Measurements from ENCODE around the gene NOS1. TPM values are rescaled to one million over a fixed set of nuclear protein-coding genes. Genes with fewer than 3 reads are reported as not detected.

The NOS1 gene
- polyA plus RNA-seq, 1 donor from 2014 or later, result not detected

- Histone ChIP-seq H2AFZ (ENCODE audit: low read depth, low read length) (no peak overlapping the region), H3F3A (ENCODE audit: insufficient read depth, low read length, poor library complexity, severe bottlenecking) (no peaks in the 10 kb centered on the region), H3K9me2 (ENCODE audit: insufficient read depth, low read length) (no peaks in the 10 kb centered on the region), H3K4me2 (ENCODE audit: low read length) (no peak overlapping the region), H3K27ac (ENCODE audit: low read length) (no peak overlapping the region), H3K36me3 (ENCODE audit: insufficient read depth, low read length) (peaks cover 13% of the 10 kb centered on the region), H3K4me3 (ENCODE audit: low read length) (no peak overlapping the region), H3K9me3 (ENCODE audit: low read length) (no peaks in the 10 kb centered on the region), H3K27me3 (ENCODE audit: insufficient read depth, low read depth, low read length) (no peaks in the 10 kb centered on the region), H3K9ac (ENCODE audit: low read length) (no peak overlapping the region), H3K79me2 (replicated peaks; ENCODE audit: insufficient read depth, low read length) (peaks cover 7% of the 10 kb centered on the region), H4K20me1 (ENCODE audit: insufficient read depth) (no peaks in the 10 kb centered on the region)
- no peak for TF ChIP-seq SMC3 (conservative IDR thresholded peaks at IDR 0.05; ENCODE audit: poor library complexity)
- TF ChIP-seq EP300 (conservative IDR thresholded peaks at IDR 0.05; ENCODE audit: poor library complexity, severe bottlenecking), result no peak
- no peak for TF ChIP-seq RAD21 (conservative IDR thresholded peaks at IDR 0.05)
- no peak for TF ChIP-seq REST (IDR thresholded peaks at IDR 0.05; ENCODE audit: borderline replicate concordance)
- no peak for TF ChIP-seq EZH2 (IDR thresholded peaks at IDR 0.05; ENCODE audit: borderline replicate concordance, insufficient read depth, low read length, poor library complexity, severe bottlenecking)
- no peak for TF ChIP-seq TAF1 (IDR thresholded peaks at IDR 0.05; ENCODE audit: low read depth)
- no peak for TF ChIP-seq POLR2AphosphoS5 (IDR thresholded peaks at IDR 0.05)
- no peak for TF ChIP-seq CTCF (IDR thresholded peaks at IDR 0.05; ENCODE audit: poor library complexity, severe bottlenecking)
- no peak for TF ChIP-seq MXI1 (conservative IDR thresholded peaks at IDR 0.05; ENCODE audit: poor library complexity, severe bottlenecking)
Observed at GRCh38 chr12:117171499-117172162, 189.8 kb downstream of the NOS1 start.

- no peak overlapping the region for H3K4me2 ChIP-seq (ENCODE audit: low read length)
- H3K36me3 ChIP-seq (ENCODE audit: insufficient read depth, low read length), result peaks cover 21% of the 10 kb centered on the region
- H3K9ac ChIP-seq (ENCODE audit: low read length), result no peak overlapping the region
- no peak overlapping the region for H3K27ac ChIP-seq (ENCODE audit: low read length)
- no peaks in the 10 kb centered on the region for H4K20me1 ChIP-seq (ENCODE audit: insufficient read depth)
- H3K79me2 ChIP-seq (replicated peaks; ENCODE audit: insufficient read depth, low read length), result peaks cover 7% of the 10 kb centered on the region
- no peak overlapping the region for H2AFZ ChIP-seq (ENCODE audit: low read depth, low read length)
- TF ChIP-seq REST (IDR thresholded peaks at IDR 0.05; ENCODE audit: borderline replicate concordance) (no peak), TAF1 (IDR thresholded peaks at IDR 0.05; ENCODE audit: low read depth) (no peak), RAD21 (conservative IDR thresholded peaks at IDR 0.05) (no peak)
- no peaks in the 10 kb centered on the region for H3K9me2 ChIP-seq (ENCODE audit: insufficient read depth, low read length)
- H3K9me3 ChIP-seq (ENCODE audit: low read length), result no peaks in the 10 kb centered on the region
- no peak overlapping the region for H3K4me3 ChIP-seq (ENCODE audit: low read length)
- no peaks in the 10 kb centered on the region for H3K27me3 ChIP-seq (ENCODE audit: insufficient read depth, low read depth, low read length)
- no peaks in the 10 kb centered on the region for H3F3A ChIP-seq (ENCODE audit: insufficient read depth, low read length, poor library complexity, severe bottlenecking)
Observed at GRCh38 chr12:117169548-117169947, 191.9 kb downstream of the NOS1 start.
